GM12872 (cell line): Measurements from ENCODE around the gene ARMH3.

Experiments
- TF ChIP-seq, protein P1 (sequence below): IDR thresholded peaks from 3 replicates; pipeline ENCODE4 v1.5.1; 2011; ENCODE audit warnings: low read depth, mild to moderate bottlenecking, low read length, moderate library complexity; ENCODE audit not compliant: insufficient read depth

ARMH3 gene

GRCh38 chr10:102055647-102056419, at the start of gene ARMH3:
ARMH3 (minus strand) TSS chr10:102056173; CDS start chr10:102040114, 16,059 bp downstream.
- TF ChIP-seq, protein P1, sequence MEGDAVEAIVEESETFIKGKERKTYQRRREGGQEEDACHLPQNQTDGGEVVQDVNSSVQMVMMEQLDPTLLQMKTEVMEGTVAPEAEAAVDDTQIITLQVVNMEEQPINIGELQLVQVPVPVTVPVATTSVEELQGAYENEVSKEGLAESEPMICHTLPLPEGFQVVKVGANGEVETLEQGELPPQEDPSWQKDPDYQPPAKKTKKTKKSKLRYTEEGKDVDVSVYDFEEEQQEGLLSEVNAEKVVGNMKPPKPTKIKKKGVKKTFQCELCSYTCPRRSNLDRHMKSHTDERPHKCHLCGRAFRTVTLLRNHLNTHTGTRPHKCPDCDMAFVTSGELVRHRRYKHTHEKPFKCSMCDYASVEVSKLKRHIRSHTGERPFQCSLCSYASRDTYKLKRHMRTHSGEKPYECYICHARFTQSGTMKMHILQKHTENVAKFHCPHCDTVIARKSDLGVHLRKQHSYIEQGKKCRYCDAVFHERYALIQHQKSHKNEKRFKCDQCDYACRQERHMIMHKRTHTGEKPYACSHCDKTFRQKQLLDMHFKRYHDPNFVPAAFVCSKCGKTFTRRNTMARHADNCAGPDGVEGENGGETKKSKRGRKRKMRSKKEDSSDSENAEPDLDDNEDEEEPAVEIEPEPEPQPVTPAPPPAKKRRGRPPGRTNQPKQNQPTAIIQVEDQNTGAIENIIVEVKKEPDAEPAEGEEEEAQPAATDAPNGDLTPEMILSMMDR, result no peak

GRCh38 chr10:102102421-102102820, 46.4 kb upstream of the ARMH3 start:
- TF ChIP-seq, protein P1, result no peak

DNA sequence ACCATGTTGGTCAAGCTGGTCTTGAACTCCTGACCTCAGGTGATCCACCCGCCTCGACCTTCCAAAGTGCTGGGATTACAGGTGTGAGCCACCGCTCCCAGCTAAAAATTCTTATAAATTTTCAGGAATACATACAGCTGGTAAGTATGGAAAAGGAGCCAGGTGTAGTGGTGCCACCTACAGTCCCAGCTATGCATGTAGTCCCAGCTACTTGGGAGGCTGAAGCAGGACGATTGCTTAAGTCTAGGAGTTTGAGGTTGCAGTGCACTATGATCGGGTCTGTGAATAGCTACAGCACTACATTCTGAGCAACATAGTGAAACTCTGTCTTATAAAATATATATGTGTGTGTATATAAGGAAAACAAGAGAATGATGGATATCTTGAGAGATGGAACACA, 45.2 kb upstream of the ARMH3 start:
- TF ChIP-seq, protein P1, result no peak

- TF ChIP-seq, protein P1, result no peak
These were observed 40.5 kb upstream of the ARMH3 start for GRCh38 chr10:102096449-102096848.

- TF ChIP-seq, protein P1, result no peak
These were observed 34.8 kb upstream of the ARMH3 start for GRCh38 chr10:102090772-102091171.

GRCh38 chr10:102086196-102086595, 30.2 kb upstream of the ARMH3 start:
- TF ChIP-seq, protein P1, result no peak

DNA sequence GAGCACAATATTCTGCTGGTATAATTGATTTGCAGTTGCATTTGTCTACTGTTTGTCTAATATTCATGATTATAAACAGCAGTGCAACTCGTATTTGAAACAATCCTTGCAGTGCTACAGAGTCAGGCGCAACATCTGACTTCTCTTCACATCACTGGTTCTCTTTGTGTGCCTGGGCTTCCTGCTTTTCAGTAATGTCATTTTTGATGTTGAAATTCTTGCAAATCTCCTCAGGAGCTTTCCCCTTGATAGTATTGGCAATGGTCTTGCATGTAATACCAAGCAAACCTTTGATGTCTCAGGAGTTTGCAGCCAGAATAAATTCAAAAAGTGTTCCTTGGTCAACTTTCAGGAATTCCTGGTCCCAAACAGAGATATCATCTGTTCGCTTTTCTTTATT, 29.4 kb upstream of the ARMH3 start:
- TF ChIP-seq, protein P1, result no peak

DNA sequence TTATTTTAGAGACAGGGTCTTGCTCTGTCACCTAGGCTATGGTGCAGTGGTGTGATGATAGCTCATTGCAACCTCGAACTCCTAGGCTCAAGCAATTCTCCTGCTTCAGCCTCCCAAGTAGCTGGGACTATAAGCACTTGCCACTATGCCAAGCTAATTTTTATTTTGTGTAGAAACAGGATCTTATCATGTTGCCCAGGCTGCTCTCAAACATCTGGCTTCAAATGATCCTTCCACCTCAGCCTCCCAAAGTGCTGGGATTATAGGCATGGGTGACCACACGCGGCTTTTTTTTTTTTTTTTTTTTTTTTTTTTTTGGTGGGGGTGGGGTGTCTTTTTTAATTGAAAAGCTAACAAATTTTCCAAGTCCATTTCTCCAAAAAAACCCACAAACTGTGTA, 27.6 kb upstream of the ARMH3 start:
- TF ChIP-seq, protein P1, result no peak
